SK-N-SH (cell line): ENCODE measurements around the gene ZC3H7A.

Experiments used
- CTCF ChIP-seq: fragments of 200-600 bp; sonication (generic); IDR thresholded peaks from 2 replicates; pipeline ENCODE4 v1.6.1; 2017; ENCODE audit warnings: antibody characterized with exemption, mild to moderate bottlenecking, moderate library complexity
- EP300 ChIP-seq, 2 experiments: IDR thresholded peaks; 2 replicates each; pipeline versions ENCODE4 v1.4.0 to v1.6.1; 2012; ENCODE audit warnings: borderline replicate concordance in 1 of 2, low read depth in 1 of 2, low read length in 1 of 2
- EZH2phosphoT487 ChIP-seq: fragments of 200-600 bp; sonication (generic); IDR thresholded peaks from 2 replicates; pipeline ENCODE4 v1.6.1; 2017; ENCODE audit warnings: low read depth, mixed run types, mild to moderate bottlenecking, antibody characterized with exemption, moderate library complexity, borderline replicate concordance
- GABPA ChIP-seq: IDR thresholded peaks from 2 replicates; pipeline ENCODE4 v1.4.0; 2012; ENCODE audit warnings: low read depth, mild to moderate bottlenecking
- GATA2 ChIP-seq: sonication (generic); formaldehyde crosslinking; IDR thresholded peaks from 2 replicates; pipeline ENCODE4 v1.5.0; 2020; ENCODE audit warnings: mild to moderate bottlenecking, missing genetic modification reagents
- MAX ChIP-seq: IDR thresholded peaks from 2 replicates; pipeline ENCODE4 v1.4.0; 2012; ENCODE audit warnings: low read depth
- POLR2AphosphoS5 ChIP-seq: IDR thresholded peaks from 2 replicates; pipeline ENCODE4 v1.6.1; 2012; ENCODE audit warnings: low read depth, low read length
- TAF1 ChIP-seq: IDR thresholded peaks from 2 replicates; pipeline ENCODE4 v1.6.1; 2012; ENCODE audit warnings: low read depth, mild to moderate bottlenecking, low read length, moderate library complexity, borderline replicate concordance
- TEAD4 ChIP-seq: IDR thresholded peaks from 2 replicates; pipeline ENCODE4 v1.4.0; 2012; ENCODE audit warnings: mild to moderate bottlenecking, borderline replicate concordance; ENCODE audit not compliant: insufficient read depth
- USF2 ChIP-seq: fragments of 150-350 bp; IDR thresholded peaks from 2 replicates; pipeline ENCODE4 v1.6.1; 2017; ENCODE audit warnings: antibody characterized with exemption, low read length, low read depth, borderline replicate concordance

GRCh38 chr16:11797957-11798299, 870 bp upstream of the ZC3H7A start:
- TF ChIP-seq GABPA (no peak), CTCF (no peak), USF2 (no peak), EZH2phosphoT487 (no peak), EP300 (IDR thresholded peaks at IDR 0.05; ENCODE audit: borderline replicate concordance in 1 of 2, low read depth in 1 of 2, low read length in 1 of 2) (no peak), POLR2AphosphoS5 (no peak), TEAD4 (no peak), GATA2 (CRISPR knock-in tag) (no peak), TAF1 (no peak), MAX (no peak; the same call in none of the 2 replicates)
